Measurements from ENCODE around the gene TTC39B. TPM values are rescaled to one million over a fixed set of nuclear protein-coding genes. Genes with fewer than 3 reads are reported as not detected.

TTC39B gene
- total RNA-seq, 2 donors from 2014 or later = 30.8 to 46.7 TPM

DNA sequence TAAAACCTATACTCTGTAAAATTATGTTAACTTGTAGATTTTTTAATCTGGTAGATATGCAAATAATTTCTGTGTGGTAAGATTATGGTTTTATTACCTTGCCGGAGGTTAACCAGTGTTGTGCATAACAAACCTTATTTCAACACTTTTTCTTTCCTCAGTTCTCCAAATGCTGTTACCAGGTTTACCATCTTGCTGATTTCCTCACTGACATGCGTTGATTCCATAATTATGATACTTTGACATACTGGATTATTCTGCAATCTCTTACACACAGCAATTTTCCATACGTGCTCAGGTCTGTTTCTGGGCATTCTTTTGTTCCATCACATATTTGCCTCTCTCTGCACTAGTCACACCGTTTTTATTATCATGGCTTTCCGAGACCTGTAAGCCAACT, 77.6 kb downstream of the TTC39B start:
- Mint-ChIP-seq H3K4me3 (peak overlapping the region in 1 of 2 donors; percentile 59), H3K9me3 (no peaks in the 10 kb centered on the region), H3K27me3 (ENCODE audit: low read depth) (no peaks in the 10 kb centered on the region), H3K36me3 (ENCODE audit: insufficient read depth in 2 of 2) (peaks cover 2 to 10% of the 10 kb centered on the region in 2 donors), H3K27ac (peak overlapping the region; percentile 97), H3K4me1 (ENCODE audit: low read depth) (peaks cover 39% of the 10 kb centered on the region)
- no peak for DNase-seq
- ATAC-seq (replicated peaks in 1 of 2) = no peak

- DNase-seq (no peak), ATAC-seq (replicated peaks in 1 of 2) (no peak)
- no peaks in the 10 kb centered on the region for H3K9me3 Mint-ChIP-seq
- H3K27me3 Mint-ChIP-seq (ENCODE audit: low read depth) = no peaks in the 10 kb centered on the region
- H3K36me3 Mint-ChIP-seq (ENCODE audit: insufficient read depth in 2 of 2) = peaks cover 2 to 13% of the 10 kb centered on the region in 2 donors
- no peak overlapping the region for H3K27ac Mint-ChIP-seq
- peaks cover 50% of the 10 kb centered on the region for H3K4me1 Mint-ChIP-seq (ENCODE audit: low read depth)
- H3K4me3 Mint-ChIP-seq = no peak overlapping the region
Observed at GRCh38 chr9:15227491-15227890, 79.5 kb downstream of the TTC39B start.

- peaks cover 2 to 10% of the 10 kb centered on the region in 2 donors for H3K36me3 Mint-ChIP-seq (ENCODE audit: insufficient read depth in 2 of 2)
- no peaks in the 10 kb centered on the region for H3K27me3 Mint-ChIP-seq (ENCODE audit: low read depth)
- H3K4me1 Mint-ChIP-seq (ENCODE audit: low read depth) = peaks cover 53% of the 10 kb centered on the region
- no peak for ATAC-seq (replicated peaks in 1 of 2)
- no peak overlapping the region for H3K27ac Mint-ChIP-seq
- H3K4me3 Mint-ChIP-seq = no peak overlapping the region
- DNase-seq = no peak
- no peaks in the 10 kb centered on the region for H3K9me3 Mint-ChIP-seq
Observed at GRCh38 chr9:15225564-15226126, 81.4 kb downstream of the TTC39B start.

DNA sequence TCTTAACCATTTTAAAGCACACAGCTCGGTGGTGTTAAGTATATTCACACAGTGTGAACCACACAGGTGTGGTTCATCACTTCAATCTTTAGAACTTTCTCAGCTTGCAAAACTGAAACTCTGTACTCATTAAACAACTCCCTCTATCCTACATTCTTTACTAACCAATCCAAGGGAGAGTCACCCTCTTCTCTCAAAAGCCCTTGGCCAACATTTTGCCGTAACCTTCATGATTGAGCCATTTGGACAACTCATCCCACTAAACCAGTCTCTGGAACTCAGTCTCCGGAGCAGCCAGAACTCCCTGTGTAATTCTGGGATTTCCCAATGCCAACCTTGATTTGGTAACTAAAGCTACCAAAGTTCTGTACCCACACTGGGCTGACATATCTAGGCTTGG, 84.7 kb downstream of the TTC39B start:
- Mint-ChIP-seq H3K27ac (no peak overlapping the region), H3K4me3 (peak overlapping the region in 1 of 2 donors; percentile 17), H3K4me1 (ENCODE audit: low read depth) (peaks cover 38% of the 10 kb centered on the region), H3K36me3 (ENCODE audit: insufficient read depth in 2 of 2) (peaks cover 2 to 8% of the 10 kb centered on the region in 2 donors), H3K27me3 (ENCODE audit: low read depth) (no peaks in the 10 kb centered on the region), H3K9me3 (no peaks in the 10 kb centered on the region)
- DNase-seq (no peak), ATAC-seq (replicated peaks in 1 of 2) (peak; percentile 45 to 73)

- no peak overlapping the region for H3K4me3 Mint-ChIP-seq
- no peak for ATAC-seq (replicated peaks in 1 of 2)
- no peak overlapping the region for H3K27ac Mint-ChIP-seq
- H3K4me1 Mint-ChIP-seq (ENCODE audit: low read depth) = peaks cover 36% of the 10 kb centered on the region
- H3K9me3 Mint-ChIP-seq = no peaks in the 10 kb centered on the region
- DNase-seq = no peak
- H3K36me3 Mint-ChIP-seq (ENCODE audit: insufficient read depth in 2 of 2) = peaks cover 2 to 8% of the 10 kb centered on the region in 2 donors
- no peaks in the 10 kb centered on the region for H3K27me3 Mint-ChIP-seq (ENCODE audit: low read depth)
Observed at GRCh38 chr9:15221746-15222145, 85.3 kb downstream of the TTC39B start.

GRCh38 chr9:15220658-15221318, 86.2 kb downstream of the TTC39B start:
- H3K9me3 Mint-ChIP-seq = no peaks in the 10 kb centered on the region
- H3K4me1 Mint-ChIP-seq (ENCODE audit: low read depth) = peaks cover 33% of the 10 kb centered on the region
- ATAC-seq (replicated peaks in 1 of 2) (no peak), DNase-seq (no peak)
- H3K36me3 Mint-ChIP-seq (ENCODE audit: insufficient read depth in 2 of 2) = peaks cover 0 to 6% of the 10 kb centered on the region in 2 donors
- no peaks in the 10 kb centered on the region for H3K27me3 Mint-ChIP-seq (ENCODE audit: low read depth)
- H3K27ac Mint-ChIP-seq = no peak overlapping the region
- no peak overlapping the region for H3K4me3 Mint-ChIP-seq

DNA sequence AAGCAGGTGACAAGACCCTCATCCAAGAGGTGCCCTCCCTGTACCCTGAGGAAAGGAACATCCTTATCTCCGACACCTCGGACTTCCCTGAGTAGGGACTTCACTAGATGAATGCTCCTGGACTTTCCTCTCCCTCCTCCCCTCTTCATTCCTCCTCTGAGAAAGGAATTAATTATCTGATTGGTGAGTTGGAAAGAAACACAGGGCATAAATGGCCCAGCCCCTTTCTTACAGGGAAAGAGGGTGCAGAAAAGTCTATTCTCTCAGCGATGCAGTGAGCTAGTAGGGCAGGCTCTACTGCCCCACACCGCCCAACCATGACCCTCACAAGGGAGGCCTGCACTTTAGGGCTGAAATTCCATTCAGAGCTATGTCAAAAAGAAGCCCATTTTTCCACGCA, 87.5 kb downstream of the TTC39B start:
- no peaks in the 10 kb centered on the region for H3K27me3 Mint-ChIP-seq (ENCODE audit: low read depth)
- no peak overlapping the region for H3K27ac Mint-ChIP-seq
- no peaks in the 10 kb centered on the region for H3K9me3 Mint-ChIP-seq
- no peak for ATAC-seq (replicated peaks in 1 of 2)
- H3K4me1 Mint-ChIP-seq (ENCODE audit: low read depth) = peaks cover 40% of the 10 kb centered on the region
- peaks cover 0 to 5% of the 10 kb centered on the region in 2 donors for H3K36me3 Mint-ChIP-seq (ENCODE audit: insufficient read depth in 2 of 2)
- no peak for DNase-seq
- no peak overlapping the region for H3K4me3 Mint-ChIP-seq

DNA sequence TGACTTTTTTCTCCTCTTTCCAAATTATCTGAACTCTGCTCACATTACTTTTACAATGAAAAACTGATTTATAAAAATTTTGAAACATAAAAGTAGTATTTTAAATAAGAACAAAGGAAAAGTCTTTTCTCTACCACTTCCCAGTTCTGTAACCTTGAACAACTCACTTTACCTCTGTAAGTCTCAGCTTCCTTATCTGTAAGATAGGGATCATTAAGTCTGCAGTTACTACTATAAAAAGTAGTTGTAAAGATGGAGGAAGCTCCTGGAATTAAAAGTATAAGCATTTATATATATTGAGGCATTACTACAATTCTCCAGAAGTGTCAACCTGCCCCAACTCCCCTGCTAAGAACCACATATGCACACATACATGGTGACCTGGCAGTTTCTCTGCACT, 88.0 kb downstream of the TTC39B start:
- Mint-ChIP-seq H3K9me3 (no peaks in the 10 kb centered on the region), H3K27me3 (ENCODE audit: low read depth) (no peaks in the 10 kb centered on the region), H3K36me3 (ENCODE audit: insufficient read depth in 2 of 2) (peaks cover 0 to 2% of the 10 kb centered on the region in 2 donors), H3K4me1 (ENCODE audit: low read depth) (peaks cover 37% of the 10 kb centered on the region), H3K4me3 (no peak overlapping the region), H3K27ac (no peak overlapping the region)
- ATAC-seq (replicated peaks in 1 of 2) = no peak
- no peak for DNase-seq

DNA sequence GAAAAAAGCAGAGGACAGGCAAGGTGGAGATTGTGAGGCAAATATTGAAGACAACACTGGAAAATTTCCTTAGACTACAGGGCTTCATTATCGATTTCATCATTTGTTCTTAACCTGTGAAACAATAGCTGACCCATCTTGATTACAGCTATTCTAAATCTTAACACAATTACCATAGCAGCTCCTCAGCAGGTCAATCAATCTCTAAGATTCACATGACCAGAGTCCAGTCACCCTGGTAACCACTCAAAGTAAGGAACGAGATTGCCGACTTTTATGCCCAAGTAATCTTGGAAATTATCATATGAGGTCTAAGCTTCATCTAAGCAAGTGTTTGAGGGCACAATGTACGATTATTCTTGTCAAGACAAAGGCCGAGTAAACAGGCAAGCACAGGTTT, 93.8 kb downstream of the TTC39B start:
- Mint-ChIP-seq H3K36me3 (ENCODE audit: insufficient read depth in 2 of 2) (peaks cover 0 to 7% of the 10 kb centered on the region in 2 donors), H3K27ac (no peak overlapping the region), H3K4me3 (no peak overlapping the region), H3K4me1 (ENCODE audit: low read depth) (peaks cover 7% of the 10 kb centered on the region), H3K27me3 (ENCODE audit: low read depth) (no peaks in the 10 kb centered on the region), H3K9me3 (no peaks in the 10 kb centered on the region)
- ATAC-seq (replicated peaks in 1 of 2) (no peak), DNase-seq (no peak)

- Mint-ChIP-seq H3K36me3 (ENCODE audit: insufficient read depth in 2 of 2) (peaks cover 3 to 15% of the 10 kb centered on the region in 2 donors), H3K4me3 (no peak overlapping the region), H3K27ac (no peak overlapping the region), H3K27me3 (ENCODE audit: low read depth) (no peaks in the 10 kb centered on the region), H3K9me3 (peaks cover under 1 to 3% of the 10 kb centered on the region in 2 donors), H3K4me1 (ENCODE audit: low read depth) (peaks cover 15% of the 10 kb centered on the region)
- ATAC-seq (replicated peaks in 1 of 2) = no peak
- DNase-seq = no peak
Observed at GRCh38 chr9:15211815-15212495, 95.1 kb downstream of the TTC39B start.

GRCh38 chr9:15211160-15211814, 95.7 kb downstream of the TTC39B start:
- no peak overlapping the region for H3K27ac Mint-ChIP-seq
- DNase-seq (peak; percentile 61 to 69), ATAC-seq (replicated peaks in 1 of 2) (no peak)
- peaks cover 4 to 18% of the 10 kb centered on the region in 2 donors for H3K36me3 Mint-ChIP-seq (ENCODE audit: insufficient read depth in 2 of 2)
- H3K4me3 Mint-ChIP-seq = no peak overlapping the region
- peaks cover 2 to 5% of the 10 kb centered on the region in 2 donors for H3K9me3 Mint-ChIP-seq
- peaks cover 18% of the 10 kb centered on the region for H3K4me1 Mint-ChIP-seq (ENCODE audit: low read depth)
- H3K27me3 Mint-ChIP-seq (ENCODE audit: low read depth) = no peaks in the 10 kb centered on the region

DNA sequence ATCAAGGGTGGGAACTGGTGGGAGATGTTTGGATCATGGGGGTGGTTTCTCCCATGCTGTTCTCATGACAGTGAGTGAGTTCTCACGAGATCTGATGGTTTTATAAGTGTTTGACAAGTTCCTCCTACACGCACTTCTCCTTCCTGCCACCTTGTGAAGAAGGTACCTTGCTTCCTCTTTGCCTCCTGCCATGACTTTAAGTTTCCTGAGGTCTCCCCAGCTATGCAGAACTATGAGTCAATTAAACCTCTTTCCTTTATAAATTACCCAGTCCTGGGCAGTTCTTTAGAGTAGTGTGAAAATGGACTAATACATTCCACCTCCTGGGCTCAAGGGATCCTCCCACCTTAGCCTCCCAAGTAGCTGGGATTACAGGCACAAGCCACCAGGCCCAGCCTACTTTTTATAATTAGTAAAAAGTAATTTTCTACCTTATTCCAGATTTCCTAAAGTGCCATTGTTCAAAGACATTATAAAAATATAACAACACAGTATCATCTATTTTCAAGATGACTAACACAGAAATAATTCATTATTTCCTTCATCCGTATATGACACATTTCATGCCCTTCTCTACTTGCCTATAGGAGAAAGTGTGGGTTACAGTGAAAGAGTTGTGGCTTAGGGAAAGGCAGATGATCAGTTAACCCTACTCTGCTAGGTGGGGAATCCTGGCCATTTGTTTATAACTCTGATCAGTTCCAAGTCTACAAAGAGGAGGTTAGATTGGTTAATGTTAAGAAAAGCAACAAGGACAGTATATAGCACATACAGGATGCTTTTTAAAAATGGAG, 99.9 kb downstream of the TTC39B start:
- Mint-ChIP-seq H3K4me1 (ENCODE audit: low read depth) (peaks cover 19% of the 10 kb centered on the region), H3K36me3 (ENCODE audit: insufficient read depth in 2 of 2) (peaks cover 7 to 22% of the 10 kb centered on the region in 2 donors), H3K27ac (no peak overlapping the region), H3K9me3 (peaks cover 2 to 5% of the 10 kb centered on the region in 2 donors), H3K4me3 (no peak overlapping the region), H3K27me3 (ENCODE audit: low read depth) (no peaks in the 10 kb centered on the region)
- DNase-seq (no peak), ATAC-seq (replicated peaks in 1 of 2) (peak in 1 of 2 donors; percentile 25)
